ENCODE results near the gene CASP6.

CASP6 gene

DNA sequence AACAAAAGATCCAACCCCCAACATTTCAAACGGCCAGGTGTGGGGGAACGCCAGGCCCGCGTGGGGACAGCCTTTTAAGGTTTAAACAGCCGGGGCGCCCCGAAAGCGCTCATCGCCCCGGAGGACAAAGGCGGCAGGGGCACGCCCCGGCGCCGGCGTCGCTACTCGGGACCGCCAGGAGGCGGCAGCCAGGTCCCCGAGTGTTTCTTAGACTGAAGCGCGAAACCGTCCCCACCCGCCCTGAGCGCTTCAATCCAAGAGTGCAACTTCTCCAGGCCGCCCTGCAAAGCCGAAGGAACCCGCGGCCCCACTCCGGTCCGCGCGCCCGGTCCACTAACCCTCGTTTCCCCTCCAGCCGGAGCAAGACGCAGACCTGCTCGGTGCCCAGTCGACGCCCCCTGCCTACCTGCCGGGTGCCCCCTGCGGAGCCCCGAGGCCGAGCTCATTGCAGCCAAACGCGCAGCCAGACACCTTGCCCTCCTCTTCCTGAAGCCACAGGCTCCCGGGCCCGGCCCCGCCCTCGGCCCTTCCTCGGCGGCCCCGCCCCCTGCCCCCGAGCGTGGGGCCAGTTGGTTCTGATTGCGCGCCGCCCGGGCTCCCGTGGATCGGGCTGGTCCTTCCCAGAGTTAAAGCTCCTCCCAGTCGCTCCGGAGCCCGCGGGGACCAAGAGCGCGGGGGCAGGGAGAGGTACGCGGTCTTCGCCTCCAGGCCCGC lies at the start of gene CASP6:
Gene CASP6, minus strand, starts transcription at position 496 of the 714 bp plus-strand sequence. Its CDS starts 50 bp downstream, at position 446.
- peak; percentile 68 for DNase-seq (ENCODE audit: extremely low spot score, insufficient read length, low read depth)

DNA sequence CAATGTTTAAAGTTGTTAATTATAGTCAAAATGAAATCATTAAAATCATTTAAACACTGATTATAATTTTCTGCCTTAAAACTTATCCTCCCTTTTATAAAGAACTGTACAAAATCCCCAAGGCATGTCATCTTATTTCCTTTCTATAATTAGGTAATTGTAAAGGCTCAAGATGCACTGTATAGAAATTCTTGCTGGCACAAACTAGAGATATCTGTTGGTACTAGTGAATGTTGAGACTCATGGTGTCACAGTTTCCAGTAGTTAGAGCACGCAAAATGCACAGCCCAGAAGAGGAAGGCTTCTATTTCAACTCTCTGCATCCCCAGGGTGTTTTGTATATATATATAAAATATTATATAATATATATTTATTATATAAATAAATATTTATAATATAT lies 49.3 kb upstream of the CASP6 start:
- DNase-seq (ENCODE audit: extremely low spot score, insufficient read length, low read depth) (no peak), FAIRE-seq (no peak)

More for the DNA sequence above, at the start of gene CASP6:
- peak; percentile 45 for FAIRE-seq

DNA sequence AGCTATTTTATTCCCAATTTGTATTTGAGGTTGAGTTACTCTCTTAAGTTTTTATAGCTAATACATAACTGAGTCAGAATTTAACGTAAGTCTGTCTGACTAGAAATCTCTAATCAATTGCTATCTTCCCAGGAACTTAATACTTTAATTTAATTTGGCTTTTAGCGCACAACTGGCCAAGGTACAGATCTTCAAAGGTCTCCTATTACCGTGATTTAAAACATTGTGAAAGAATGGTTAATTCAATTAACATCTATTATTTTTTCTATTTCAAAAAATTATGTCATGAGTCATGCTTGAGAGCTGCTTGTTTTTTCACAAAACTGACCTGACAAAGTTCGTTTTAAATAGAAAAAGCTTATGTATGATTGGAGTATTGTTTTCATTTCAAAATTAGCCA lies 48.6 kb upstream of the CASP6 start:
- DNase-seq (ENCODE audit: extremely low spot score, insufficient read length, low read depth) (no peak), FAIRE-seq (no peak)

DNA sequence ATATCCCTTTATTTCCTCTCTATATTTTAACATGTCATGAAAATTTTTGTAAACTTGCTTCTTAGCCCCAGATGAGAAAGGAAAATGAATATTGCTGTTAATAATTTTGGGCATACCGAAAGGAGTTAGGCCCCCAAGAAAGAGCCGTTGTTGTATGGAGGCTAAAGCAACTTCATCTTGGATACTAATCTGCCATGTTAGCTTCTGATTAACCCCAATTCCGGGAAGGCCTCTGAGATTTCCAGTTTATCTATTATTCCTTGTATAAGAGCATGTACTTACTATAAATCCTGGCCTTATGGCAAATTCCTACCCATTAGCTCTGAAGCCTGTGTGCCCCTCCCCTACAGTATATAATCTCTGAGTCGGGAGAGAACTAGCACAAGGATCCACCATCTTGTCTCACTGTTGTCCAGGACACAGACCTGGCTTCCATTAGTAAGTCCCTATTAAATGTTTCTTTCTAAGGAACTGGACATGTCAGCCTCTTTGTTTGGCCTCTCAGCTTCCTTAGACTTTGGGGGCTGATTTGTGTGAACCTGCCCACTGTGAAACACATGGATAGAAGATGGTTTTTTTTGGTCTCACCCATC lies 47.5 kb upstream of the CASP6 start:
- FAIRE-seq (no peak), DNase-seq (ENCODE audit: extremely low spot score, insufficient read length, low read depth) (no peak)

DNA sequence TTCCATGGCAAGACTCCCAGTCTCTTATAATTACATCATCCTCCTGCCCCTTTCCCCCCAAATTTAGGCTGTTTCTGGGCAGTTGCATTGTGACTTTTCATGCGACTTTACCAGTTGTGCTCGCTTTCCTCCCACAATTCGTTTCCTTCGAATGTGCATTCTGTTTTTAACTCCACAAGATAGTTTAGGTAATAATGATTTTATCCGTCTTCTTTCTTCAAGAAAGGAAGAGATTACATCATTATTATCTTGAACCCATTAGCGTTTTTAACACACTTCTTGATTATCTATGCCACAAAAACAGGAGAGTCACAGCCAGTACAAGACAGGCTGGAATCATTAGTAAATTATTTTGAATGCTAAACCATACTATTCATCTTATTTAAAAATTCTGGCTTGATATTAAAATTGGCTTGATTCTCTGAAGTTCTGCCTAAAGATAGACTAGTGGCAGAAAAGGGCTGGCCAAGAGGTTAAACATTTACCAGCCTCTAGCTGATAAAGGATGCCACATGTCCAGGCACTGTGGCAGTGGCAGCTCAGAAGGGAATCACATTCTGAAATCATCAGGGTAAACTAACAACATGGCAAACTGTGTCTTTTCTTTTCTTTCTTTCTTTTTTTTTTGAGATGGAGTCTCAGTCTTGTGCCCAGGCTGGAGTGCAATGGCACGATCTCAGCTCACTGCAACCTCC lies 46.3 kb upstream of the CASP6 start:
- no peak for FAIRE-seq

DNA sequence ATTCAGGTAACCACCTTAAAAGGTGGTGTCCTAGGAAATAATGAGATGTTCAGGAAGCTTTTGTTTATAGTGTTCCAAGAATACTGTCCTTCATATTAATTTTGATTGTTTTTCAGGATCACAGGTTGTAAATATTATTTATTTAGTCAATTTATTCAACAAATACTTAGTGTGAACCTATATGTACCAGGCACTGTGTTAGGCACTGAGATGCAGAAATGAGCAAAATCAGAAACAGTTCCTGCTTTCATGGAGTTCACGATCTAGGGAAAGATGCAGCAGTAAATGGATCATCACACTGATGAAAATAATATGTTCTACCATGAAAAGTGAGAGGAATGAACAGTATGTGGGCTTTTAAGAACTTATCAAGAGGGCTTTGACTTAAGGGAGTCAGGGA lies 44.9 kb upstream of the CASP6 start:
- DNase-seq (ENCODE audit: extremely low spot score, insufficient read length, low read depth): no peak
- FAIRE-seq: no peak

More for the DNA sequence above, 46.3 kb upstream of the CASP6 start:
- DNase-seq (ENCODE audit: extremely low spot score, insufficient read length, low read depth): no peak

DNA sequence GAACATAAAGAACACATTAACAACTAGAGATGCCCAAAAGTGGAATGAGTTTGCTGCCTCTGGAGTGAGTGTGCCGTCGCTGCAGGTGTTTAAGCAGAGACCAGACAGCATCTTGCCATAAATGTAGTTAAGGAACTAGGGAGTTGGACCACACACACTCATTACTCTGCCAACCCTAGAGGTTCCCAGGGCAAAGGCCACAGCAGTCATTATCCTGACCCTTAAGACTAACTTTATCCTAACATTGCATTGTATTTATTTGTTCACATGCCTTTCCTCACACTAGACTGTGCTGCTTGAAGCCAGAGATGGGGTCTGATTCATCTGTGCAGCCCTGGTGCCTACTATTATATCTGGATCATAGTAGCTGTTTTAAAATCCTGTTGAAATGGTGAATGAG lies 43.5 kb upstream of the CASP6 start:
- DNase-seq (ENCODE audit: extremely low spot score, insufficient read length, low read depth) (no peak), FAIRE-seq (no peak)

DNA sequence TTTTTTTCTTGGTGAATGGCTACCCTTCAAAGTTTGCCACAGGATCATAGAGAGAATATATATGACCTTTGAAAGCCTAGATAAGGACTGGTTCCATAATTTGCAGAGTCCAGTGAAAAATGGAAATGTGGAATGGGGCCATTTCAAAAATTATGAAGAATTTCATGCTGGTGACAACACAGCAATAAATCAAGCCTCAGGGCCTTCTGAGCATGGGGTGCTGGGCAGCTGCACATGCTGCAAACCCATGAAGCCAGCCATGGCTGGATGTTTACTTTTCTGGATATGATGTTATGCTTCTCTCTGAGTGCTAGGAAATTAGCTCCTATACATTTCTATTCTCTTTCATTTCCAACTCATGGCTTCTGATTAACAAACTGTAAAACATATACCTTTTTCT lies 42.6 kb upstream of the CASP6 start:
- FAIRE-seq: no peak

DNA sequence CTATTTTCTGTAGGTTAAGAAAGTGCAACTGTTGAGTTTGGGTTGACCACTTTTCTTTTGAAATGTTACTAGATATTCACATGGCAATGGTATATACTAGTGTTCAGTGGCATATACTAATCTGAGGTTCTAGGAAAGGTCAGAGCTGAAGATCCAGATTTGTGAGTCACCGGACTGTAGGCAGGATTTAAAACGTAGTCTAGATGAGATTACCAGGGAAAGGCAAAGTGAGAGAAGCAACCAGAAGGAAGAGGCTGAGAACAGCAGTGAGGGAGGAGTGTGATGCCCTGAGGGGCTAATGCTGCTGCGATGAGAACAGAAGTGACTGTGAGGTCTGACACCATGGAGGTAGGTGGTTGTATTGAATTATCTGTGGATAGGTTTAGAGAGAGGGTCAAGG lies 36.3 kb upstream of the CASP6 start:
- DNase-seq (ENCODE audit: extremely low spot score, insufficient read length, low read depth) (no peak), FAIRE-seq (no peak)

More for the DNA sequence above, 42.6 kb upstream of the CASP6 start:
- DNase-seq (ENCODE audit: extremely low spot score, insufficient read length, low read depth): no peak

DNA sequence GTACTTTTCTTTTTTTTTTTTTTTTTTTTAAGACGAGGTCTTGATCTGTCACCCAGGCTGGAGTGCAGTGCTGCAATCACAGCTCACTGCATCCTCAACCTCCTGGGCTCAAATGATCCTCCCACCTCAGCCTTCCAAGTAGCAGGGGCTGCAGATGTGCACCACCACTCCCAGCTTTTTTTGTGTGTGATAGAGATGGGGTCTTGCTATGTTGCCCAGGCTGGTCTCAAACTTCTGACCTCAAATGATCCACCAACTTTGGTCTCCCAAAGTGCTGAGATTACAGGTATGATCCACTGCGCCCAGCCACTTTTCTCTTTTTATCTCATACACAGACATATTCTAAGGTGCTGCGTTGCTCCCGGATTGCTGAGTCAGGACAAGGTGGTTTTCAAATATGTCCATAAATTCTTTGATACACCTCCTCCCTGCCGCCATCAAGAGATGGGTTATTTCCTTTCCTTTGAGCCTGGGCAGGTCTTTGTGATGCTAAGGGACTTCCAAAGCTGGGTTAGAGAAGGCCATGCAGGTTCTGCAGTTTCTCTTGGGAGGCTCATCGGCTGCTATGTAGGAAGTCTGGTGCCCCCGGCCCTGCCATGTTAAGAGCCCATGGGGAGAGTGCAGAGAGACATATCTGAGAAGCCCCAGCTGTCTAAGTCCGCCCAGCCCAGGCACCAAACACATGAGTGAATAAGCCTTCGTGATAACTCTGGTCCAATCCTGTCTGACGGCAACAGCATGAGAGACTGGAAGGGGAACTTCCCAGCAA lies 35.0 kb upstream of the CASP6 start:
- DNase-seq (ENCODE audit: extremely low spot score, insufficient read length, low read depth) (no peak), FAIRE-seq (no peak)

DNA sequence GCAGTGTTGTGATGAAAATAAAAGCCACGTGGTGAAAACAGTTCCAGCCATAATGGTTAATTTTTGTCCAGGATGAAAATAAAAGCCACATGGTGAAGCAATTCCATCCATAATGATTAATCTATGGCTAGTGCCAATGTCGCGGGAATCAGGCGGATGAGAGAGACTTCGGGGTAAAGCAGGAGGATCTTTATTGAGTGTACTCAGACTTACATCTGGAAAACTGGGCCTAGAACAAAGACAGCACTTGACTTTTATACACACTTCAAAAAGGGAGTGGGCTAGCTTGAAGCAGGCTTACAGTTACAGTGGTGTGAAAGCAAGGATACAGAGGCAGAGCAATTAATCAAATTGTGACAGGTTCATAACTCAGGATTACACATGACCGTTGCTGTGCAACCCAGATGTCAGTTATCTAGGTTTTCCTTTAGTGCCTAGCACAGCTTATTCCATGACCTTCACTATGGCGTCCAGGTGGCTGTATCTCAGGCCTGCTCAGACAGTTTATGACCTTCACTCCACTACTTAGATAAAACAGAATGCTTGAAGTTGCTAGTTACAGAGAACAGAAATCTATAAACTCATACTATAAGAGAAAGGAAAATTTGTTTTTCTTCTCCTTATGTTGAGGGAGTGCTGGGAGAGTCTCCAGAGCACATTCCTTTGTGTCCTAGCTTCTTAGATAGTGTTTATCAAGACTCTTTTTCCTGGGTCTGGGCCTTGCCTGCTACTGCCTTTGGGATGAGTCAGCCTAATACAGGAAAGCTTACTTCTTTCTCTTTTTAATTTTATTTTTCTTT lies 32.5 kb upstream of the CASP6 start:
- DNase-seq (ENCODE audit: extremely low spot score, insufficient read length, low read depth) (no peak), FAIRE-seq (no peak)

DNA sequence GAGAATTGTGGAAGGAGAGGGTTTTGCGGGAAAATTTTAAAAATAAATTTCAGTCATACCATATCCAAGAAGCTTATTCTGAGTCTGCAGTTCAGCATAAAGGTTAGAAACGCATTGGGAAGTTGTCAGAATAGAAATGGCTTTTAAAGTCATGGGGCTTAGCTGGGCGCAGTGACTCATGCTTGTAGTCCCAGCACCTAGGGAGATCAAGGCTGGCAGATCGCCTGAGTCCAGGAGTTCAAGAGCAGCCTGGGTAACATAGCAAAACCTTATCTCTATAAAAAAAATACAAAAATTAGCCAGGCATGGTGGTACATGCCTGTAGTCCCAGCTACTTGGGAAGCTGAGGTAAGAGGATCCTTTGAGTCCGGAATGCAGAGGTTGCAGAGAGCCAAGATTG lies 30.5 kb upstream of the CASP6 start:
- DNase-seq (ENCODE audit: extremely low spot score, insufficient read length, low read depth) (no peak), FAIRE-seq (no peak)

DNA sequence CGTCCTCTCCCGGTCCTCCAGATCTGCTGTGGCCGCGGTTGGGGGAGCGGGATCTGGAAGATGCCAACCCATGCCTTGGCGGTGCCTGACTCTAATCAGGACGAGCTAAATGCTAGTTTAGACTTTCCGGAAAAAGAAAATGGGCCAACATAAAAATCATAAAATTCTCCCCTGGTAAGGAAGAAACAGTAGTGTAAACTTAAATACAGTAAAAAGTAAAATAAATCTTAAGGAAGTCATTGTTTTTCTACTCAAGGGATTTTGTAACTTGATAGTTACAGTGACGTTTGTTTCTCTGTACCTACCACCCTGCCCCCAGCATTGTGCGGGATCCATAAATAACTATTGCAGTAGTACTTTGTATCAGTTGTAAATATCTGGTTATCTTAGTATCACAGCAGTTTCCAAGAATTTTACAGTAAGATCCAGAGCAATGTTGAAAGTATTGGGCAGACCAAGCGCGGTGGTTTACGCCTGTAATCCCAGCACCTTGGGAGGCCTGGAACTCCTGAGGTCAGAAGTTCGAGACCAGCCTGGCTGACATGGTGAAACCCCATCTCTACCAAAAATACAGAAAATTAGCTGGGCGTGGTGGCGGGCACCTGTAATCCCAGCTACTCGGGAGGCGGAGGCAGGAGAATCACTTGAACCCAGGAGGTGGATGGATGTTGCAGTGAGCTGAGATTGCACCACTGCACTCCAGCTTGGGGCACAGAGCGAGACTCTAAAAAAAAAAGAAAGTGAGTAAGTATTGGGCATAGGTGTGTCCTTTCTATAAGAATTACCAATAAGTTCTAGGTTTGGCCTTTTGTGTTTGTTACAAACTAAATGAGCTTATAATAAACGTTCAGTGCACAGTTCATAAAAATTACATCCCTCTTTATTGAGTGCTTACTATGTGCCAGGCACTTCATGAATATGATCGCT lies 27.6 kb upstream of the CASP6 start:
- no peak for DNase-seq (ENCODE audit: extremely low spot score, insufficient read length, low read depth)
- FAIRE-seq: no peak

DNA sequence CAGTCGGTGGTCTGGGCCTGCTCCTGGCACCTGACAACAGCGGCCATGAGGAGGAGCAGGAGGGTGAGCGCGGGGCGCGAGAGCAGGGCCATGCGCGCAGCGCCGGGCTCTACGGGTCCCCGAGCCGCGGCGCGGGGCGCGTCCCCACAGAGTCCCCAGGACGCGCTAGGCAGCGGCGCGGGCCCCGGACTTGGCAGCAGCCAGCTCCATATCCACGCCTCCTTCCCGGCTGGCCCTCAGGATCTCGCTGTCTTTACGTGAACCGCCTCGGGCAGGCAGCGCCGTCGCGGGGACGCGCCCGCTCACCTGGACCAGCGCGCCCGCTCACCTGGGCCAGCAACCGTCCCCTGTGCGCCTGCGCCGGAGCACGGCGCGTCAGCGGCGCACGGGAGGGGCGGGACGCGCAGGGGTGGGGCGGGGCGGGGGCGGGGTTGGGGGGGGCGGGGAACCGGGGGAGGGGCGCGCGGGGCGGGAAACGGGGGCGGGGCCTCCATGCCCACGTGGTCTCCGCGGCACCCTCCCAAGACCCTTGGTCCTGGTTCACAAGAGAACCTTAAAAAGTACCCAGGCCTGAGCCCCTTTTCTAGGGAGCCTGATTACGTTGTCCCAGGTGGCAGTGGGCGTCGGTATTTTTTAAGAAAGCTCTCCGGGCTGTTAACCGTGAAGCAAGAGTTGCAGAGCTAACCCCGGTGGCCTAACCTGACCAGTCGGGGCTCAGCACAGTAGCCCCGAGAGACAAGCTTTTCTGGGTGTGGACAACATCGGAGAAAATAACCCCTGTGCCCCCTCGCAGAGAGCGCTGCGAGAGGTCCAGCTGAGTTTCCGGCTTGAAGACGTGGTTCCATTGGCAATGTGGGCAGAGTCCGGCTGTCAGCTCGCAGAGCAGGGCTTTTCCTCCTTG lies 26.7 kb upstream of the CASP6 start, which contains the start of gene PLA2G12A:
Gene PLA2G12A, minus strand, starts transcription at position 353 of the 901 bp plus-strand sequence. Its CDS starts 261 bp downstream, at position 92.
- DNase-seq (ENCODE audit: extremely low spot score, insufficient read length, low read depth) (peak; percentile 87), FAIRE-seq (peak; percentile 62)

DNA sequence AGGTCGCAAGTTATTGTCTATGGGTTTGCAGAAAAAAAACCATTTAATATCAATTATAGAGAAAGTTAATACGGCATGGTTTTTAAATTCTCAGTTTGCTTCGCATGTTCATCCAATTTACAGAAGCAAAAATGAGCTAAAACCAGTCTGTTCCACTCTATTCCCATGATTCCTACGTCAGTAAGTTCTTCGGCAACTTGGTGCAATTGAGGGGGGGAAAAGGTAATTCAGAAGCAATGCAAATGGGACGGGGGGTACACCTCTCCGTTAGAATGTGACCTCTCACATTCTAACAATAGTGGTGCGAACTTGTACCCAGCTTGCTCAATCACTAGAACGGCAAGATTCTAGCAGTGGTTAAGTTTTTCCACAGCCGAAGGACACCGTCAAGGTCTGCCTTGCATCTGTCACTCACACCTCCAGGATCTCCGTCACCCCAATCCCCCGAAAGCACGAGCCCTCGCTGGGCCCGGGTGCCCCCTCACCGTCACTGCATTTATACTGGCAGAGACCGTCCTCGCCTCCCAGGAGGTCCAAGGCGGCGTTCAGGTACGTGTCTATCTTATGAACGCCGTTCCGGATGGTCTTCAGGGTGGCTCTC lies 26.0 kb upstream of the CASP6 start:
- FAIRE-seq (peak; percentile 77), DNase-seq (ENCODE audit: extremely low spot score, insufficient read length, low read depth) (no peak)

DNA sequence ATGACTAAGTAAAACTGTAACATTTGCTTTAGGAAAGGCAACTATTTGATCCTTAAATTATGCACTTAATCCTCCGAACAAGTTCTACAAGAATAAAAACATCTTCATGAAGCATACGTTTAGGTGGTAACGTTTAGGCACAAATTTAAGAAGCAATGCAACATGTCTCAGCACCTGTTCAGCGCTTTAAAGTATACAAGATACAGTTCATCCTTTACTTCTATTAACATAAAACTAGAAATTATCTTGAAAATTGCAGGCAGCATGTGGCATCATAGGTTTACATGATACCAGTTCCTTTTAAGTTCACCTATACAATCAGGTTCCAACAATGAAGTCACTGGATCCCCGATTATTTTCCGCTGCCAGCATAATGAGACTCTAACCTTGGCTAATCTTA lies 25.1 kb upstream of the CASP6 start:
- DNase-seq (ENCODE audit: extremely low spot score, insufficient read length, low read depth): no peak
- FAIRE-seq: no peak

DNA sequence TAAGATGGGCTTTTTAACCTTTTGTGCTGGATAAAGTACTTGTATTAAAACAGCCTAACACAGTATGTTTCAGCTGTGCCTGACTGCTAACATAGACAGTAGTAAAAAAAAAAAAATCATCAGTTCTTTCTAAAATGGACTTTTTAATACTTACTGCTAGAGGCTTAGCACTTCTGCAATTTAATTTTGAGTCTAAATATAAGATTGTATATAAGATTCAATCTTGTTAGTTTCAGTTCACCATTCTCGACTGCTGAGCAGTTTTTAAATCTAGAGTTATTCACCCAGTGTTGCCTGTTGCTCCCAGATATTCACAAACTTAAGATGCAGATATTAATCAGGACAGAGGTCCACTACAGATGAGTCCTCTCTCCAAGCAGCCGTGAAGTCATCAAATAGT lies 19.9 kb upstream of the CASP6 start:
- no peak for FAIRE-seq

More for the DNA sequence above, 19.9 kb upstream of the CASP6 start:
- no peak for DNase-seq (ENCODE audit: extremely low spot score, insufficient read length, low read depth)

Data from GM18507 (cell line).